OCI-LY7 (cell line): ENCODE measurements around the gene GSK3B. TPM values are rescaled to one million over a fixed set of nuclear protein-coding genes. Genes with fewer than 3 reads are reported as not detected.

Experiments used
- BruUV-seq: library from RNA; stranded (reverse); fragments of 400-500 nt; replicated peaks from 2 replicates; lab custom pipeline; 2021; lab: Mats Ljungman, UMichigan
- CTCF ChIA-PET: fragments of 300-600 bp; sonication (Branson Sonifier 250); formaldehyde crosslinking; loops from one replicate; lab custom pipeline; 2022; ENCODE audit warnings: antibody characterized with exemption; ENCODE audit not compliant: unreplicated experiment; lab: Charles Lee
- POLR2A ChIA-PET: fragments of 300-600 bp; sonication (Branson Sonifier 250); formaldehyde crosslinking; loops from one replicate; lab custom pipeline; 2022; ENCODE audit warnings: antibody characterized with exemption; lab: Charles Lee
- DNase-seq: peaks from one replicate; pipeline ENCODE4 v3.0.0-alpha.2; 2015; ENCODE audit warnings: low spot score
- H2AFZ ChIP-seq: fragments of 200-600 bp; sonication (generic), shearing (Covaris generic); 2 replicates; pipeline ENCODE4 v1.6.1; 2014; ENCODE audit warnings: mild to moderate bottlenecking, antibody characterized with exemption, low read length, moderate library complexity
- H3K27ac ChIP-seq: fragments of 200-600 bp; sonication (generic); 2 replicates; pipeline ENCODE4 v1.5.1; 2014; ENCODE audit warnings: mixed run types, low read depth, mild to moderate bottlenecking, moderate library complexity, low read length, inconsistent platforms; ENCODE audit not compliant: poor library complexity, severe bottlenecking
- H3K36me3 ChIP-seq: fragments of 200-600 bp; sonication (generic); 2 replicates; pipeline ENCODE4 v1.6.1; 2014; ENCODE audit warnings: mild to moderate bottlenecking, antibody characterized with exemption, low read length, moderate library complexity, mixed read lengths; ENCODE audit not compliant: insufficient read depth
- H3K4me1 ChIP-seq: fragments of 200-600 bp; sonication (generic); 2 replicates; pipeline ENCODE4 v1.5.1; 2014; ENCODE audit warnings: mild to moderate bottlenecking, low read length; ENCODE audit not compliant: insufficient read depth, poor library complexity, severe bottlenecking
- H3K4me2 ChIP-seq: fragments of 200-600 bp; sonication (generic); 2 replicates; pipeline ENCODE4 v1.6.1; 2014; ENCODE audit warnings: mild to moderate bottlenecking, low read length
- H3K4me3 ChIP-seq: fragments of 200-600 bp; sonication (generic); 2 replicates; pipeline ENCODE4 v1.5.1; 2014; ENCODE audit warnings: mild to moderate bottlenecking, low read depth, low read length; ENCODE audit not compliant: poor library complexity, severe bottlenecking
- H3K79me2 ChIP-seq: fragments of 200-600 bp; sonication (generic); 2 replicates; pipeline ENCODE4 v1.6.1; 2016; ENCODE audit warnings: low read depth, mild to moderate bottlenecking, low read length, moderate library complexity, mixed read lengths; ENCODE audit not compliant: insufficient read depth
- H3K9me2 ChIP-seq: fragments of 200-600 bp; sonication (generic); 2 replicates; pipeline ENCODE4 v1.6.1; 2016; ENCODE audit warnings: mild to moderate bottlenecking, low read length, mixed read lengths; ENCODE audit not compliant: insufficient read depth
- H3K9me3 ChIP-seq: fragments of 200-600 bp; sonication (generic); 2 replicates; pipeline ENCODE4 v1.6.1; 2014; ENCODE audit warnings: mild to moderate bottlenecking, mixed run types, low read length, mixed read lengths
- H4K20me1 ChIP-seq: fragments of 200-600 bp; sonication (generic); 2 replicates; pipeline ENCODE4 v1.6.1; 2014; ENCODE audit warnings: mild to moderate bottlenecking, antibody characterized with exemption, low read length, moderate library complexity, mixed read lengths; ENCODE audit not compliant: insufficient read depth
- EZH2phosphoT487 ChIP-seq: fragments of 200-600 bp; sonication (generic); IDR thresholded peaks from 2 replicates; pipeline ENCODE4 v1.6.1; 2018; ENCODE audit warnings: low read depth, borderline replicate concordance, mild to moderate bottlenecking, mixed run types, antibody characterized with exemption, low read length, moderate library complexity, mixed read lengths
- intact Hi-C: fragments of 100-400 bp; cut with micrococcal nuclease; formaldehyde crosslinking; loops from one replicate; pipeline ENCODE4 v1.10.0; 2022; ENCODE audit not compliant: unreplicated experiment
- total RNA-seq, 2 experiments: library from RNA; depleted of rRNA in 1 of 2; stranded (reverse); fragments of >200 nt in 1 of 2; shearing (Covaris generic) in 1 of 2; gene quantifications; 2 replicates each; pipeline ENCODE4 v1.2.3, GENCODE V29; 2014 to 2022
- TF ChIP-seq, protein P1 (sequence below): fragments of 200-600 bp; sonication (generic); conservative IDR thresholded peaks from 2 replicates; pipeline ENCODE4 v1.5.1; 2014; ENCODE audit warnings: mild to moderate bottlenecking, antibody characterized with exemption, low read length, moderate library complexity, mixed read lengths

Gene GSK3B
- total RNA-seq, 2 experiments from 2014 or later: 26.6 to 40.9 TPM

DNA sequence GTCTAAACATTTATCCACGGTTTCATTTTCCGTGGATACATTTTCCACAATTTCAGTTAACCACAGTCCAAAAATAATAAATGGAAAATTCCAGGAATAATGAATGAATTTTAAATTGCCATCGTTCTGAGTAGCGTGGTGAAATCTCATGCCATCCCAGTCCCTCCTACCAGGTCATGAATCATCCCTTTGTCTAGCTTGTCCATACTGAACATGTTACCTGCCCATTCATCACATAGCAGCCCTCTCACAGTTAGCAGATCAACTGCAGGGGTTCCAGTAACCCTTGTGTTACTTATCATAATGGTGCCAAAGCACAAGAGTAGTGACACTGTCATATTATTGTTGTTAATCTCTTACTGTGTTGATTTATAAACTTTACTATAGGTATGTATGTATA is 124.5 kb downstream of the GSK3B start:
- no peak for TF ChIP-seq EZH2phosphoT487
- TF ChIP-seq, protein P1, sequence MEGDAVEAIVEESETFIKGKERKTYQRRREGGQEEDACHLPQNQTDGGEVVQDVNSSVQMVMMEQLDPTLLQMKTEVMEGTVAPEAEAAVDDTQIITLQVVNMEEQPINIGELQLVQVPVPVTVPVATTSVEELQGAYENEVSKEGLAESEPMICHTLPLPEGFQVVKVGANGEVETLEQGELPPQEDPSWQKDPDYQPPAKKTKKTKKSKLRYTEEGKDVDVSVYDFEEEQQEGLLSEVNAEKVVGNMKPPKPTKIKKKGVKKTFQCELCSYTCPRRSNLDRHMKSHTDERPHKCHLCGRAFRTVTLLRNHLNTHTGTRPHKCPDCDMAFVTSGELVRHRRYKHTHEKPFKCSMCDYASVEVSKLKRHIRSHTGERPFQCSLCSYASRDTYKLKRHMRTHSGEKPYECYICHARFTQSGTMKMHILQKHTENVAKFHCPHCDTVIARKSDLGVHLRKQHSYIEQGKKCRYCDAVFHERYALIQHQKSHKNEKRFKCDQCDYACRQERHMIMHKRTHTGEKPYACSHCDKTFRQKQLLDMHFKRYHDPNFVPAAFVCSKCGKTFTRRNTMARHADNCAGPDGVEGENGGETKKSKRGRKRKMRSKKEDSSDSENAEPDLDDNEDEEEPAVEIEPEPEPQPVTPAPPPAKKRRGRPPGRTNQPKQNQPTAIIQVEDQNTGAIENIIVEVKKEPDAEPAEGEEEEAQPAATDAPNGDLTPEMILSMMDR: no peak

DNA sequence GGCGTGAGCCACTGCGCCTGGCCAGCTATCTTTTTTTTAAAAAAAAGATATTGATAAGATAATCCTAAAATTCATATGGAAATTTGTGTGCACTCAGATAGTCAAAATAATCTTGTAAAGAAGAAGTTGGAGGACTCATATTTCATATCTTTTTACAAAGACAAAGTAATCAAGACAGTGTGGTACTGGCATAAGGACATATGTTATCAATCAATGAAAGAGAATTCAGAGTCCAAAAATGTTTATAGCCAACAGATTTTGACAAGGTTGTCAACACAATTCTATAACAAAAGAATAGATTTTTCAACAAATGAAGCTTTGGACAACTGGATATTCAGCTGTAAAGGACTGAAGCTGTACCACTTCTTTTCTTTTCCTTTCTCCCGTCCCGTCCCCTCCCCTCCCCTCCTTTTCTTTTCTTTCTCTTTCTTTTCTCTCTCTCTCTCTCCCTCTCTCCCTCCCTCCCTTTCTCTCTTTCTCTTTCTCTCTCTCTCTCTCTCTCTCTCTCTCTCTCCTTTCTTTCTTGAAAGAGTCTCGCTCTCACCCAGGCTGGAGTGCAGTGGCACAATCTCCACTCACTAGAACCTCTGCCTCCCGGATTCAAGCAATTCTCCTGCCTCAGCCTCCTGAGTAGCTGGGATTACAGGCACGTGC is 126.8 kb downstream of the GSK3B start:
- H3K27ac ChIP-seq: no peak overlapping the region
- POLR2A ChIA-PET: no interaction called here
- no peaks in the 10 kb centered on the region for H3K9me2 ChIP-seq
- DNase-seq: no peak
- no TSS peak for BruUV-seq
- H3K4me3 ChIP-seq: no peak overlapping the region
- no peaks in the 10 kb centered on the region for H3K9me3 ChIP-seq
- H3K4me1 ChIP-seq: no peaks in the 10 kb centered on the region
- no peaks in the 10 kb centered on the region for H4K20me1 ChIP-seq
- intact Hi-C loops: no loop called here
- peaks cover 6% of the 10 kb centered on the region for H3K36me3 ChIP-seq
- no peak overlapping the region for H3K4me2 ChIP-seq
- H2AFZ ChIP-seq: no peak overlapping the region
- TF ChIP-seq, protein P1: no peak
- no peak for TF ChIP-seq EZH2phosphoT487
- CTCF ChIA-PET: no interaction called here
- peaks cover 5% of the 10 kb centered on the region; the same call in 1 of the 2 replicates for H3K79me2 ChIP-seq

More for the DNA sequence above, 124.5 kb downstream of the GSK3B start:
- Histone ChIP-seq H3K4me3 (no peak overlapping the region), H2AFZ (no peak overlapping the region), H3K79me2 (peaks cover 5% of the 10 kb centered on the region; the same call in 1 of the 2 replicates), H3K9me3 (no peaks in the 10 kb centered on the region), H3K27ac (no peak overlapping the region), H4K20me1 (no peaks in the 10 kb centered on the region; the same call in 1 of the 2 replicates), H3K4me1 (no peaks in the 10 kb centered on the region), H3K36me3 (no peaks in the 10 kb centered on the region), H3K4me2 (no peak overlapping the region), H3K9me2 (no peaks in the 10 kb centered on the region)
- no TSS peak for BruUV-seq
- ChIA-PET CTCF (no interaction called here), POLR2A (interaction anchor here (0.6 kb wide), 1 partner anchor 10 kb away, joined by 3 read pairs; no protein-coding TSS in a partner anchor)
- no peak for DNase-seq
- intact Hi-C loops: no loop called here

DNA sequence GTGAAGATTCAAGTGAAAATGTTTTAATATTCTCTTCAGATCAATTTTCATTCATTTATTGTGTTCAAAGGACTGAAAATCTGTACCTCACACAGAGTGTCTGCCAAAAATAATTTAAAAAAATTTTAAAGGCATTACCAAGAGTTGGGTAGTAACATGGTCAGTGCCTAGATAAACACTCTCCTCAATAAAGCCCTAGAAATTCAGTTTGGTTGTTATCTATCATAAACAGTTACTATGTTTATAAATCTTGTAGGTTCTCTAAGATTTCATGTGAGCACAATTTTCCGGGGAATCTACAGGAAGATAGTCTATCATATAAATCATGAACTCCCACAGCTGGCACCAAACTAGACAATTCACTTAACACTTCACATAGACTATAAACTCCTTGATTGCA is 128.6 kb downstream of the GSK3B start:
- H3K27ac ChIP-seq: no peak overlapping the region
- no peak overlapping the region for H2AFZ ChIP-seq
- TF ChIP-seq, protein P1: no peak
- TF ChIP-seq EZH2phosphoT487: no peak
- H3K36me3 ChIP-seq: peaks cover 7% of the 10 kb centered on the region
- no peaks in the 10 kb centered on the region for H3K9me3 ChIP-seq
- H3K4me3 ChIP-seq: no peak overlapping the region
- intact Hi-C loops: no loop called here
- no peaks in the 10 kb centered on the region; the same call in 1 of the 2 replicates for H3K79me2 ChIP-seq
- H3K9me2 ChIP-seq: no peaks in the 10 kb centered on the region
- no peak for DNase-seq
- H3K4me2 ChIP-seq: no peak overlapping the region
- no TSS peak for BruUV-seq
- POLR2A ChIA-PET: interaction anchor here (0.7 to 1.7 kb wide), 3 partner anchors 33 to 130 kb away, joined by 3 to 4 read pairs (median 3); no protein-coding TSS in a partner anchor
- CTCF ChIA-PET: no interaction called here
- H4K20me1 ChIP-seq: no peaks in the 10 kb centered on the region
- H3K4me1 ChIP-seq: no peaks in the 10 kb centered on the region
